Endodermal cell (in vitro differentiated cells): ENCODE measurements around the gene PAFAH1B1. TPM values are rescaled to one million over a fixed set of nuclear protein-coding genes. Genes with fewer than 3 reads are reported as not detected.

Source experiments
- DNase-seq: peaks from one replicate; pipeline ENCODE4 v3.0.0-alpha.2; 2017
- H3K27ac ChIP-seq: 2 replicates; pipeline ENCODE4 v1.5.1; 2013; ENCODE audit warnings: mild to moderate bottlenecking, low read depth, low read length, moderate library complexity
- H3K27me3 ChIP-seq: 2 replicates; pipeline ENCODE4 v1.6.1; 2013; ENCODE audit warnings: mild to moderate bottlenecking, low read length, moderate library complexity; ENCODE audit not compliant: insufficient read depth, control insufficient read depth, poor library complexity, severe bottlenecking
- H3K36me3 ChIP-seq: 2 replicates; pipeline ENCODE4 v1.7.0; 2013; ENCODE audit warnings: mild to moderate bottlenecking, low read length, moderate library complexity; ENCODE audit not compliant: control insufficient read depth, insufficient read depth
- H3K4me1 ChIP-seq: one replicate; pipeline ENCODE4 v1.7.0; 2013; ENCODE audit warnings: low read length; ENCODE audit not compliant: control insufficient read depth, insufficient read depth
- H3K4me3 ChIP-seq: 2 replicates; pipeline ENCODE4 v1.5.1; 2013; ENCODE audit warnings: mild to moderate bottlenecking, low read length, moderate library complexity
- H3K9ac ChIP-seq: 2 replicates; pipeline ENCODE4 v1.6.1; 2013; ENCODE audit warnings: mild to moderate bottlenecking, low read length, moderate library complexity; ENCODE audit not compliant: poor library complexity, severe bottlenecking; ENCODE audit errors: extremely low read depth
- H3K9me3 ChIP-seq: 2 replicates; pipeline ENCODE4 v1.6.1; 2013; ENCODE audit warnings: mild to moderate bottlenecking, low read length, moderate library complexity; ENCODE audit not compliant: control insufficient read depth
- H3K27ac Mint-ChIP-seq: 2 replicates; pipeline ENCODE4 v1.8.0; 2020; ENCODE audit warnings: mixed read lengths
- H3K27me3 Mint-ChIP-seq: 2 replicates; pipeline ENCODE4 v1.8.0; 2021; ENCODE audit warnings: mild to moderate bottlenecking, mixed read lengths; ENCODE audit not compliant: insufficient read depth
- H3K36me3 Mint-ChIP-seq: 2 replicates; pipeline ENCODE4 v1.8.0; 2020; ENCODE audit warnings: low read depth, mixed read lengths
- H3K4me1 Mint-ChIP-seq: 2 replicates; pipeline ENCODE4 v1.8.0; 2020; ENCODE audit warnings: mixed read lengths
- H3K4me3 Mint-ChIP-seq: 2 replicates; pipeline ENCODE4 v1.8.0; 2020; ENCODE audit warnings: mild to moderate bottlenecking, moderate library complexity, mixed read lengths
- H3K9me3 Mint-ChIP-seq: 2 replicates; pipeline ENCODE4 v1.8.0; 2020; ENCODE audit warnings: mild to moderate bottlenecking, mixed read lengths
- CTCF ChIP-seq: fragments of 200-600 bp; sonication (generic); conservative IDR thresholded peaks from 2 replicates; pipeline ENCODE4 v1.5.0; 2021; ENCODE audit warnings: antibody characterized with exemption, mild to moderate bottlenecking
- WGBS, 2 experiments: methylation state at CpG; one replicate each; pipeline versions ENCODE4 v1.1.5 to v1.1.7; 2013; ENCODE audit warnings: missing lambda C conversion rate in 2 of 2, mixed read lengths in 1 of 2; ENCODE audit not compliant: insufficient coverage in 1 of 2, insufficient read length in 1 of 2; 5-methylcytosine and 5-hydroxymethylcytosine counted together
- total RNA-seq, 2 donors: library from RNA; stranded (reverse); fragmentation: NEBNext Ultra II Directional in 1 of 2; extraction: Animal tissue kit (Norgen Biotek cat#: 25700) in 1 of 2; gene quantifications; 2 replicates in 1 of 2; 3 replicates in 1 of 2; pipeline ENCODE4 v1.2.1, GENCODE V29; 2021

Gene PAFAH1B1
- total RNA-seq, 2 donors from 2014 or later, result 157 to 200 TPM

- Histone ChIP-seq H3K27ac (no peak overlapping the region), H3K27me3 (no peaks in the 10 kb centered on the region), H3K4me1 (peaks cover 10% of the 10 kb centered on the region), H3K36me3 (peaks cover 7% of the 10 kb centered on the region), H3K4me3 (no peak overlapping the region), H3K9ac (no peak overlapping the region), H3K9me3 (no peaks in the 10 kb centered on the region)
- no peak for DNase-seq
- peaks cover 3% of the 10 kb centered on the region for H3K27me3 Mint-ChIP-seq
- no peak for TF ChIP-seq CTCF
- WGBS, 2 experiments, result 92 to 99% methylated on average over 13 to 25 of the region's 25 CpGs
- H3K9me3 Mint-ChIP-seq, result no peaks in the 10 kb centered on the region
- H3K4me3 Mint-ChIP-seq, result no peak overlapping the region
- H3K27ac Mint-ChIP-seq, result no peak overlapping the region
- peaks cover 11% of the 10 kb centered on the region for H3K36me3 Mint-ChIP-seq
- H3K4me1 Mint-ChIP-seq, result peaks cover 29% of the 10 kb centered on the region
These were observed 112.7 kb downstream of the PAFAH1B1 start for GRCh38 chr17:2705888-2706795.

- DNase-seq, result no peak
- H3K4me1 Mint-ChIP-seq, result peaks cover 31% of the 10 kb centered on the region
- H3K27ac Mint-ChIP-seq, result no peak overlapping the region
These were observed 113.6 kb downstream of the PAFAH1B1 start for GRCh38 chr17:2706911-2707510.

More at GRCh38 chr17:2706911-2707510, 113.6 kb downstream of the PAFAH1B1 start:
- peaks cover 9% of the 10 kb centered on the region for H3K36me3 Mint-ChIP-seq
- H3K27me3 ChIP-seq, result no peaks in the 10 kb centered on the region
- no peak for TF ChIP-seq CTCF
- no peak overlapping the region for H3K9ac ChIP-seq
- peaks cover 4% of the 10 kb centered on the region for H3K36me3 ChIP-seq
- 94 to 95% methylated on average over 11 to 20 of the region's 21 CpGs for WGBS, 2 experiments
- no peaks in the 10 kb centered on the region for H3K9me3 Mint-ChIP-seq
- H3K4me3 Mint-ChIP-seq, result no peak overlapping the region
- H3K4me3 ChIP-seq, result no peak overlapping the region
- peaks cover 3% of the 10 kb centered on the region for H3K27me3 Mint-ChIP-seq
- peaks cover 10% of the 10 kb centered on the region for H3K4me1 ChIP-seq
- no peak overlapping the region for H3K27ac ChIP-seq
- no peaks in the 10 kb centered on the region for H3K9me3 ChIP-seq
